ENCODE results near the gene ARMS2. TPM values are rescaled to one million over a fixed set of nuclear protein-coding genes. Genes with fewer than 3 reads are reported as not detected.

Gene ARMS2
- total and polyA plus RNA-seq, 2 donors = not detected

DNA sequence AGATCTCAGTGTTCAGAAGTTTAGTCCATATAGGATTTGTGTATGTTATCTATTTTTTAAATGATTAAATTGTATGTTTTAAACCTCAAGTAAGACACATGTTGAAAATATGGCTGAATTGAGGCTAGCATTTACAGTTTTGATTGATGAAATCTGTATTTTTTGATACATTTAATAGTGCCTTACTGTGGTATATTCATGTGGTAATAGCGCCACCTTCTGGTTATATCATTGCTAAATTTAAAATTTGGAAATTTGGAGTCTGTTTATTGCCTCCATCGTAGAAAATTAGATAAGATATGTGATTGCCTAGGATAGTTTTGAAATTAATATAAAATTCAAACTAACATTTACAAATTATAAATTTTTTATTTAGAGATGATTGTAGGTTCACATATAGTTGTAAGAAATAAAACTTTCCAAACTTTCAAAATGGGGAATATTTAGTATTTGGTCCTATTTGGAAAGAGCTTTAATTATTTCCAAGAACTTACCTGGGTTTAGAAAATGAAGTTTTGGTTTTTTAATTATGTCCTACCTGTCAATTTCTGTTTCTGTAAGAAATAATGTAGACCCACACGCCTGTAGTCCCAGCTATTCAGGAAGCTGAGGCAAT, 19.1 kb upstream of the ARMS2 start:
- WGBS = 34% methylated on average over 3 of the region's 3 CpGs
- Histone ChIP-seq H3K36me3 (ENCODE audit: insufficient read depth) (no peaks in the 10 kb centered on the region), H3K4me3 (ENCODE audit: low read depth, low read length) (no peak overlapping the region), H3K27ac (ENCODE audit: low read depth) (no peak overlapping the region), H3K4me1 (ENCODE audit: insufficient read depth) (no peaks in the 10 kb centered on the region)
- peak; percentile 15 for DNase-seq (ENCODE audit: extremely low spot score)

DNA sequence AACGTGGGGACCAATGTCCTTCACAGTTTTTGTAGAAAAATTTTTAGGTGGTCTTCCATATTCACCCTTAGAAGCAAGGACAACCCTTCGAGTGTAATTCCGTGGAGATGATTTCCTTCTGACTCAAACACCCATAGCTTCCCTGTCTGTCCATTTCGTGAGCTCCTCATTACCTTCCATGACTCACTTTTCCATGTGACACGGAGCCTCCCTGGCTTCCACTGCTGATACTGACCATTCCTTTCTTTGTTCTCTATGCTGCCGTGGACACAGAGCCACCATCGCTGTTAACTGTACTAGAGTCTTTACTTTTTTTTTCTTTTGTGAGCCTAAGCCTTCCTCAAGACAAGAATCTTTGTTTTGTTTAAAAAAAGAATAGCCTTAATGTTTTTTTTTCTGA, 12.5 kb upstream of the ARMS2 start:
- no peaks in the 10 kb centered on the region for H3K36me3 ChIP-seq (ENCODE audit: insufficient read depth)
- H3K4me3 ChIP-seq (ENCODE audit: low read depth, low read length) = no peak overlapping the region
- 77% methylated on average over 7 of the region's 7 CpGs for WGBS
- H3K4me1 ChIP-seq (ENCODE audit: insufficient read depth) = no peaks in the 10 kb centered on the region
- no peak overlapping the region for H3K27ac ChIP-seq (ENCODE audit: low read depth)
- no peak for DNase-seq (ENCODE audit: extremely low spot score)

- Histone ChIP-seq H3K36me3 (ENCODE audit: insufficient read depth) (no peaks in the 10 kb centered on the region), H3K27ac (ENCODE audit: low read depth) (no peak overlapping the region), H3K4me1 (ENCODE audit: insufficient read depth) (no peaks in the 10 kb centered on the region), H3K4me3 (ENCODE audit: low read depth, low read length) (no peak overlapping the region)
- no peak for DNase-seq (ENCODE audit: extremely low spot score)
- 94% methylated on average over 1 of the region's 1 CpG for WGBS
Observed at GRCh38 chr10:122445469-122445868, 9.0 kb upstream of the ARMS2 start.

- Histone ChIP-seq H3K4me3 (ENCODE audit: low read depth, low read length) (no peak overlapping the region), H3K27ac (ENCODE audit: low read depth) (no peak overlapping the region), H3K36me3 (ENCODE audit: insufficient read depth) (no peaks in the 10 kb centered on the region), H3K4me1 (ENCODE audit: insufficient read depth) (no peaks in the 10 kb centered on the region)
- no peak for DNase-seq (ENCODE audit: extremely low spot score)
Observed at GRCh38 chr10:122445904-122446303, 8.5 kb upstream of the ARMS2 start.

- WGBS = 59% methylated on average over 2 of the region's 2 CpGs
- H3K27ac ChIP-seq (ENCODE audit: low read depth) = no peak overlapping the region
Observed at GRCh38 chr10:122446668-122447423, 7.6 kb upstream of the ARMS2 start.

GRCh38 chr10:122448600-122448999, 5.9 kb upstream of the ARMS2 start:
- Histone ChIP-seq H3K4me3 (ENCODE audit: low read depth, low read length) (no peak overlapping the region), H3K27ac (ENCODE audit: low read depth) (no peak overlapping the region), H3K36me3 (ENCODE audit: insufficient read depth) (no peaks in the 10 kb centered on the region), H3K4me1 (ENCODE audit: insufficient read depth) (no peaks in the 10 kb centered on the region)
- WGBS = 93% methylated on average over 3 of the region's 3 CpGs
- no peak for DNase-seq (ENCODE audit: extremely low spot score)

More at GRCh38 chr10:122446668-122447423, 7.6 kb upstream of the ARMS2 start:
- H3K36me3 ChIP-seq (ENCODE audit: insufficient read depth) = no peaks in the 10 kb centered on the region
- no peak overlapping the region for H3K4me3 ChIP-seq (ENCODE audit: low read depth, low read length)
- H3K4me1 ChIP-seq (ENCODE audit: insufficient read depth) = no peaks in the 10 kb centered on the region
- no peak for DNase-seq (ENCODE audit: extremely low spot score)

GRCh38 chr10:122449153-122449552, 5.3 kb upstream of the ARMS2 start:
- H3K36me3 ChIP-seq (ENCODE audit: insufficient read depth) = no peaks in the 10 kb centered on the region
- WGBS = 98% methylated on average over 4 of the region's 4 CpGs
- H3K4me1 ChIP-seq (ENCODE audit: insufficient read depth) = no peaks in the 10 kb centered on the region
- no peak for DNase-seq (ENCODE audit: extremely low spot score)
- H3K27ac ChIP-seq (ENCODE audit: low read depth) = no peak overlapping the region
- no peak overlapping the region for H3K4me3 ChIP-seq (ENCODE audit: low read depth, low read length)

- Histone ChIP-seq H3K36me3 (ENCODE audit: insufficient read depth) (no peaks in the 10 kb centered on the region), H3K4me1 (ENCODE audit: insufficient read depth) (no peaks in the 10 kb centered on the region), H3K4me3 (ENCODE audit: low read depth, low read length) (no peak overlapping the region), H3K27ac (ENCODE audit: low read depth) (no peak overlapping the region)
- WGBS = 74% methylated on average over 14 of the region's 14 CpGs
- no peak for DNase-seq (ENCODE audit: extremely low spot score)
Observed at GRCh38 chr10:122450353-122450990, 4.0 kb upstream of the ARMS2 start.

- WGBS = 84% methylated on average over 3 of the region's 3 CpGs
Observed at GRCh38 chr10:122454071-122454470, 382 bp upstream of the ARMS2 start.

GRCh38 chr10:122455376-122456079, 1.1 kb downstream of the ARMS2 start:
- H3K36me3 ChIP-seq (ENCODE audit: insufficient read depth) = no peaks in the 10 kb centered on the region
- H3K4me3 ChIP-seq (ENCODE audit: low read depth, low read length) = no peak overlapping the region
- WGBS = 94% methylated on average over 11 of the region's 11 CpGs
- no peak for DNase-seq (ENCODE audit: extremely low spot score)
- no peak overlapping the region for H3K27ac ChIP-seq (ENCODE audit: low read depth)
- H3K4me1 ChIP-seq (ENCODE audit: insufficient read depth) = no peaks in the 10 kb centered on the region

More at GRCh38 chr10:122454071-122454470, 382 bp upstream of the ARMS2 start:
- H3K4me3 ChIP-seq (ENCODE audit: low read depth, low read length) = no peak overlapping the region
- no peak for DNase-seq (ENCODE audit: extremely low spot score)
- no peak overlapping the region for H3K27ac ChIP-seq (ENCODE audit: low read depth)
- no peaks in the 10 kb centered on the region for H3K4me1 ChIP-seq (ENCODE audit: insufficient read depth)
- H3K36me3 ChIP-seq (ENCODE audit: insufficient read depth) = no peaks in the 10 kb centered on the region

- Histone ChIP-seq H3K4me1 (ENCODE audit: insufficient read depth) (no peaks in the 10 kb centered on the region), H3K4me3 (ENCODE audit: low read depth, low read length) (no peak overlapping the region), H3K36me3 (ENCODE audit: insufficient read depth) (no peaks in the 10 kb centered on the region), H3K27ac (ENCODE audit: low read depth) (no peak overlapping the region)
- no peak for DNase-seq (ENCODE audit: extremely low spot score)
- 78% methylated on average over 5 of the region's 5 CpGs for WGBS
Observed at GRCh38 chr10:122457934-122458333, 3.5 kb downstream of the ARMS2 start.

- Histone ChIP-seq H3K36me3 (ENCODE audit: insufficient read depth) (no peaks in the 10 kb centered on the region), H3K4me1 (ENCODE audit: insufficient read depth) (no peaks in the 10 kb centered on the region), H3K4me3 (ENCODE audit: low read depth, low read length) (no peak overlapping the region), H3K27ac (ENCODE audit: low read depth) (no peak overlapping the region)
- no peak for DNase-seq (ENCODE audit: extremely low spot score)
- WGBS = 79% methylated on average over 6 of the region's 6 CpGs
Observed at GRCh38 chr10:122458693-122459092, 4.2 kb downstream of the ARMS2 start.

DNA sequence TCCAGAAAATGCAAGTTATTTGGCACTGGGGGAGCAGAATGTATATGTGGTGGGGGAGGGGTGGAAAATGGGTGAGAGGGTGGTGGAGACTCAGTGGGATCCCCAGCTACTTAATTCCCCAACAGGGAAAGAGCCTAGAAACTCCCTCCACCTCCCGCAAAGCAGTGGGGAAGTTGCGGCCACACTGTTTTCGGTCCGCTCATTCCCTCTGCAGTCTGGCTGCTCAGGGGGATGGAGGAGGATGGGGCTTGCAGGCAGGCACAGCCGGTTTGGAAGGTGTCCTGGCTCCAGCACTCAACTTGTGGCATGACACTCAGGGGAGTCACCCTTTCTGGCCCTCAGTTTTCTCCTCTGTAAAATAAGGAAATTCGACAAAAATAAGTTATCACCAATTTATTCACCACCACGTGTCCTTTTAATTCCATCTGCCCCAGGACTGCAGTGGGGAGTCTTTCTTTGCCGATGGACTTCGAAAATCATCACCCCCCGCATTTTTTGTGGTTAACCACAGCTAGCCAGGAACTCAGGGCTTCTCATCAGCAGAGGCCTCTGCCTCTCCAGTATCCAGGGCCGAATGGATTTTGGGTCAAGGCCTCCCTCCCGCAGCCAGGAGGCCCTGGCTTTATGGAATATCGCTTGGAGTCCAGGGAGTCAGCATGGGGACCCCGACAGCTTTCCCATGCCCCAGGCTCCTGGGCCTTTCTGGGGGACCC, 5.3 kb downstream of the ARMS2 start:
- WGBS = 87% methylated on average over 14 of the region's 14 CpGs
- Histone ChIP-seq H3K36me3 (ENCODE audit: insufficient read depth) (no peaks in the 10 kb centered on the region), H3K4me1 (ENCODE audit: insufficient read depth) (no peaks in the 10 kb centered on the region), H3K27ac (ENCODE audit: low read depth) (no peak overlapping the region), H3K4me3 (ENCODE audit: low read depth, low read length) (no peak overlapping the region)
- DNase-seq (ENCODE audit: extremely low spot score) = no peak

Measured in urinary bladder (tissue), 4 donors.